Activated T-helper 2 cell treated with anti-CD3 and anti-CD28 coated beads, Interferon-gamma antibody, Interleukin-2, Interleukin-4, amounts not matched to agents 10 μg/mL and 5 μg/mL and 100 μg/mL, durations not matched to agents 14 hours and 24 hours and 36 hours (primary cell): ENCODE measurements around the gene TAAR9. TPM values are rescaled to one million over a fixed set of nuclear protein-coding genes. Genes with fewer than 3 reads are reported as not detected.
"Not testable (repeated sequence)": the region's sequence is repeated elsewhere in the genome, so short reads cannot be mapped to it uniquely, and the experiment has no call there.

Experiments used
- DNase-seq: peaks from one replicate; pipeline ENCODE4 v3.0.0; 2021; ENCODE audit warnings: low spot score
- H3K27ac Mint-ChIP-seq: one replicate; pipeline ENCODE4 v1.8.0; 2021; ENCODE audit warnings: mixed read lengths
- H3K27me3 Mint-ChIP-seq: one replicate; pipeline ENCODE4 v1.8.0; 2021; ENCODE audit warnings: low read depth, mixed read lengths
- H3K36me3 Mint-ChIP-seq: one replicate; pipeline ENCODE4 v1.8.0; 2021; ENCODE audit warnings: low read depth, mixed read lengths
- H3K4me1 Mint-ChIP-seq: one replicate; pipeline ENCODE4 v1.8.0; 2021; ENCODE audit warnings: low read depth, mixed read lengths
- H3K4me3 Mint-ChIP-seq: one replicate; pipeline ENCODE4 v1.8.0; 2021; ENCODE audit warnings: low read depth, mild to moderate bottlenecking, moderate library complexity, mixed read lengths
- H3K9me3 Mint-ChIP-seq: one replicate; pipeline ENCODE4 v1.8.0; 2021; ENCODE audit warnings: mixed read lengths
- intact Hi-C: fragments of 100-400 bp; cut with micrococcal nuclease; formaldehyde crosslinking; loops from one replicate; pipeline ENCODE4 v1.15.1; 2023
- total RNA-seq: library from RNA; stranded (reverse); gene quantifications from 2 replicates; pipeline ENCODE4 v1.2.3, GENCODE V29; 2022

The TAAR9 gene
- total RNA-seq, 1 donor from 2014 or later = not detected

DNA sequence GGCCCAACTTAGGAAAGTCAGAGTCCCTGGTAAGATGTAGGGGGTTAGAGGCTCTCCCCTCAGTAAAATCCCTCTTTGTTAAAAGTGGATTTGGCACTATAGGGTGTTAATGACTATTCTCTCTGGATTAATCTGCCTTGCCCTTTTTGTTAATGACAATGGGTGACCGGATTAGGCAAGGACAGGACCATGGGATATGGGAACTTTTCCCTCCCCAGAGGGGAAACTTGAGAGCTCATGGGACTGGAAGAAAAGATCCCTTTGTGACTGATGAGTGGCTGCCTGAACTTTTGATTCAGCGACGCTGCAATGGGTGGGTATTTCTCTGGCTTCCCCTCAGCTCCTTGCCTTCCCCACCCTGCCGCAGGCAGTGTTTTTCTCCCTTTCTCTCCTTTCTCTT, 12.2 kb upstream of the TAAR9 start:
- no peaks in the 10 kb centered on the region for H3K9me3 Mint-ChIP-seq
- H3K4me1 Mint-ChIP-seq = no peaks in the 10 kb centered on the region
- intact Hi-C loops = loop anchor here (5.0 kb wide), 1 partner anchor 296 kb away; no protein-coding TSS in a partner anchor
- H3K4me3 Mint-ChIP-seq = no peak overlapping the region
- no peaks in the 10 kb centered on the region for H3K36me3 Mint-ChIP-seq
- peaks cover 45% of the 10 kb centered on the region for H3K27me3 Mint-ChIP-seq
- DNase-seq = no peak
- H3K27ac Mint-ChIP-seq = no peak overlapping the region

DNA sequence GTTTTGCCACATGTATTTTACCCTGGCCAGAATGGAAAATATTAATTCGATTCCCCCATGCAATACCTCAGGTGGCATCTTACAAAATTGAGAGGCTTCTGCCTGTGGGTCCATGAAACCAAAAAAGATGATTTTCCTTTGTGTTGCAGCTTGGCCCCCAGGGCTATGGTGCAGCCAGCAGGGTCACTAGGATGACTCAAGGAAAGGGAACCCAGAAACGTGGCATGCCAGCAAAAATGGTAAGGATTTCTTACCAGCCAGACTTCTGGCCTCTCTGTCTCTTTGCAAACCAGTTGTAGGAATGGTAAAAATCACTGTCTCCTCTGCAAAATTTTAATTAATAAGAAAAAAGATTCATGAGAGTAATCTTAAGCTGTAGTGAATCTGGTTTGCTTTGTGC, 11.6 kb upstream of the TAAR9 start:
- intact Hi-C loops = loop anchor here (5.0 kb wide), 1 partner anchor 296 kb away; no protein-coding TSS in a partner anchor
- DNase-seq = no peak
- Mint-ChIP-seq H3K27ac (no peak overlapping the region), H3K36me3 (no peaks in the 10 kb centered on the region), H3K4me1 (no peaks in the 10 kb centered on the region), H3K9me3 (no peaks in the 10 kb centered on the region), H3K4me3 (no peak overlapping the region), H3K27me3 (peaks cover 43% of the 10 kb centered on the region)

DNA sequence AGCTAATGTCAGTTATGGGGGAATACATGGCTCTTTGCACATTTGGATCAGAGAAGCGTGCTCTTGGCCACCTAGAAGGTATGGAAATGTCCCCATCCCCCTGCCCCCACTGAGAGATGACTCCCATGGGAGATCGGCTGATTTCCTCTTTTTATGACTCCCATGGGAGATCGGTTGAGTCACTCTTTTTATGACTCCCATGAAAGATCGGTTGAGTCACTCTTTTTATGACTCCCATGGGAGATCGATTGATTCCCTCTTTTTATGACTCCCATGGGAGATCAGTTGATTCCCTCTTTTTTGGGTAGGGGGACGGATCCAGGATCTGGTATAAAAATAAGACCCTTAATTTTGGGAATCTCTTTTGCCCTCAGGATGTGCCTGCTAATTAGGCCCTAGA, 10.3 kb upstream of the TAAR9 start:
- Mint-ChIP-seq H3K4me1 (no peaks in the 10 kb centered on the region), H3K4me3 (no peak overlapping the region), H3K9me3 (no peaks in the 10 kb centered on the region), H3K36me3 (no peaks in the 10 kb centered on the region), H3K27ac (no peak overlapping the region), H3K27me3 (peaks cover 39% of the 10 kb centered on the region)
- DNase-seq = no peak
- intact Hi-C loops = loop anchor here (5.0 kb wide), 1 partner anchor 295 kb away; no protein-coding TSS in a partner anchor

DNA sequence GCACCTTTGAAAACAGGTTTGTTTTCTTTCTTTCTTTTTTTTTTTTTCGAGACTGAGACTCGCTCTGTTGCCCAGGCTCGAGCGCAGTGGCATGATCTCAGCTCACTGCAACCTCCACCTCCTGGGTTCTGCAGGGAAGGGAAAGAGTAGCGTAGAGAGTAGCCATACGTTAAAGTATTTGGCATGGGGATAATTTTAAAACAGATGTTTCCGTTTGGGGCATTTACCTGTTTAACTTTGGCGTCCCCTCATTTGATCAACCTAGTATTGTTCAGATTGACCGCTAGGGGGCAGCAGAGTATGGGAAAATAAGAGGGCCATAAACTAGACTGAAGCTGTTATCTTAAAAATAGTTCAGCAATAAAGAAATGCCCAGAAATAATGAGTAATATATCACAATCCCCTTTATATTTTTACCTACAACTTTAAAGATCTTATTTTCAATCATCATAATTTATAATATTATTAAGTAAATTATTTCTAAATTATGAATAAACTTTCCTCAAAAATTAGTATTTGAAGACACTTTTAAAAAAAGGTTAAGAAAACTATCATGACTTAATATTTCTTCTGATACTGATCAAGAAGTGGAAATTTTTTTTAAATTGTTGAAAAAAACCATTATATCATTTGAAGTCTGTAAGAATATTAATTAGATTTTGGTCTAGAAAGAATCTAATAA, 7.6 kb upstream of the TAAR9 start:
- Mint-ChIP-seq H3K4me1 (no peaks in the 10 kb centered on the region), H3K36me3 (no peaks in the 10 kb centered on the region), H3K9me3 (no peaks in the 10 kb centered on the region), H3K27me3 (peaks cover 18% of the 10 kb centered on the region), H3K4me3 (no peak overlapping the region), H3K27ac (no peak overlapping the region)
- DNase-seq = peak; percentile 36
- intact Hi-C loops = loop anchor here (1.0 kb wide), 2 partner anchors 238 to 269 kb away; no protein-coding TSS in a partner anchor

DNA sequence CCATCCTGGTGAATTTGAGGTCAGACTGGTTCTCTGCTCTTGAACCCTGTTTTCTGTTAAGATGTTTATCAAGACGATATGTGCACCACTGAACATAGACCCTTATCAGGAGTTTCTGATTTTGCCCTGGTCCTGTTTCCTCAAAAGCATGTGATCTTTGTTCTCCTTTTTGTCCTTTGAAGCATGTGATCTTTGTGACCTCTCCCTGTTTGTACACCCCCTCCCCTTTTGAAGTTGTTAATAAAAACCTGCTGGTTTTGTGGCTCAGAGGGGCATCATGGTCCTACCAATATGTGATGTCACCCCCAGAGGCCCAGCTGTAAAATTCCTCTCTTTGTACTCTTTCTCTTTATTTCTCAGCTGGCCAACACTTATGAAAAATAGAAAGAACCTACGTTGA, 3.5 kb upstream of the TAAR9 start:
- H3K36me3 Mint-ChIP-seq, H3K9me3 Mint-ChIP-seq, DNase-seq, H3K4me3 Mint-ChIP-seq, intact Hi-C loops, H3K4me1 Mint-ChIP-seq, H3K27ac Mint-ChIP-seq: not testable (repeated sequence)
- H3K27me3 Mint-ChIP-seq = peaks cover 26% of the 10 kb centered on the region

DNA sequence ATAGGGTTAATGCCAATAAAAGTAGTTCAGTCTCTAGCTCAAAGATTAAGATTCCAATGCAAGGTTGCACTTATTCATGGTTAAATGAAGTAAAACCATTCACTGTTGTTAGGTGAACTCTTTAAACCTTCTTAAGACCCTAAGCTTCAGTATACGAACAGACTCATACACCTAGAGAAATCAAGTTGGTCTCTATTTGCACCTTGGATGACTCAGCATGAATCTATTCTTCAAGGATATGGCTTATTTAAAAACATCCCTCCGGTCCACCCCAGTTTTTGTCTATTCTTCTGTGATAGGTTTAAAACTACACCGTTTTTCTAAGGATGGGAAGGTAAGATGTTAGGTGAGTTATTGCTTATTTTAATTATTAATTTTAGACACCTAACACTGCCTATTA, 932 bp upstream of the TAAR9 start:
- H3K4me1 Mint-ChIP-seq = no peaks in the 10 kb centered on the region
- no peak overlapping the region for H3K27ac Mint-ChIP-seq
- no peaks in the 10 kb centered on the region for H3K9me3 Mint-ChIP-seq

DNA sequence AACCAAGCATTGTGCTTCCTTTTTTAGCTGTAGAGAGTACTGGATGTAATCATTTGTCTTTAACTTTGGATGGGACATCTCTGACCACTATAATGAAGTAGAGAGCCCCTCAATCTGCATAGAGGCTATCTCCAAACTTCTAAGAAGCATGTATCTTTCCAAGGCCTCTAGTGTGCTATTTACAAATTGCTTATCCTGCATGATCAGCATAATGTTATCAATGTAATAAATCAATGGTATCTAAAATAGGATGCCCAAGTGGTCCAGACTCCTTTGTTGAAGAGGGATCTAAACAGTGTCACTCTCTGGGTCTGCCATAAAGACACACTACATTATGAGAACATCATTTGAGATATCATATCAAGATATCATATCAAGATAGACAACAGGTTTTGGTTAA, 6.7 kb downstream of the TAAR9 start:
- DNase-seq = no peak
- H3K36me3 Mint-ChIP-seq = no peaks in the 10 kb centered on the region
- no peak overlapping the region for H3K27ac Mint-ChIP-seq
- H3K27me3 Mint-ChIP-seq = peaks cover 14% of the 10 kb centered on the region
- no peaks in the 10 kb centered on the region for H3K9me3 Mint-ChIP-seq
- intact Hi-C loops = no loop called here
- no peaks in the 10 kb centered on the region for H3K4me1 Mint-ChIP-seq
- H3K4me3 Mint-ChIP-seq = no peak overlapping the region

More for the DNA sequence above, 932 bp upstream of the TAAR9 start:
- Mint-ChIP-seq H3K27me3 (peaks cover 29% of the 10 kb centered on the region), H3K4me3 (no peak overlapping the region), H3K36me3 (no peaks in the 10 kb centered on the region)
- no peak for DNase-seq
- intact Hi-C loops = no loop called here

DNA sequence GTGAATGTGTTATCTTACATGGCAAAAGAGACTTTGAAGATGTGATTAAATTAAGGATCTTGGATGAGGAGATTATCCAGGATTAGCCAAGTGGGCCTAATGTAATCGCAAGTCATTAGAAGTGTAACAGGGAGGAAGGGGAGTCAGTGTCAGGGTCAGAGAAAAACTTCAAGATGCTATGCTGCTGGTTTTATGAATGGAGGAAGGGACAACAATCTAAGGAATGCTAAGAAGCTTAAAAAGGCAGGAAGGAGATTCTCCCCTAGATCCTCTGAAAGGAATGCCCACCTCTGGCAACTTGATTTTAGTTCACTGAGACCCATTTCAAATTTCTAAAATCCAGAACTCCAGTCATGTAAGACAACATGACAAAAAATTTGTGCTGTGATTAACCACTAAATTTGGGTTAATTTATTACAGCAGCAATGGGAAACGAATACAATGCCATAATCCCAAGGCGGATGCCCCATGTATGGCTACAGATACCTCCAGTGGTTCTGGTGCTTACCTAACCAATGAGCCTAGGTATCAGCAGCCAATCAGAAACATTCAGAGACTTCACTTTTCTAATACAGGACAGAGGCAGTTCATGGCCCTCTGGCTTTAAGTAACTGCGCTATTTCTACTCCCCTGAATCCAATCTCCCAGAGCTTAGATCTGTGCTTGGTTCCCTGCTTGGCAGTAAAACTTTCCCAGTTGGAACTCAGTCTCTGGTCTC, 10.8 kb downstream of the TAAR9 start:
- H3K36me3 Mint-ChIP-seq = no peaks in the 10 kb centered on the region
- intact Hi-C loops = no loop called here
- no peaks in the 10 kb centered on the region for H3K4me1 Mint-ChIP-seq
- no peak overlapping the region for H3K4me3 Mint-ChIP-seq
- H3K27ac Mint-ChIP-seq = no peak overlapping the region
- DNase-seq = no peak
- no peaks in the 10 kb centered on the region for H3K27me3 Mint-ChIP-seq
- no peaks in the 10 kb centered on the region for H3K9me3 Mint-ChIP-seq

DNA sequence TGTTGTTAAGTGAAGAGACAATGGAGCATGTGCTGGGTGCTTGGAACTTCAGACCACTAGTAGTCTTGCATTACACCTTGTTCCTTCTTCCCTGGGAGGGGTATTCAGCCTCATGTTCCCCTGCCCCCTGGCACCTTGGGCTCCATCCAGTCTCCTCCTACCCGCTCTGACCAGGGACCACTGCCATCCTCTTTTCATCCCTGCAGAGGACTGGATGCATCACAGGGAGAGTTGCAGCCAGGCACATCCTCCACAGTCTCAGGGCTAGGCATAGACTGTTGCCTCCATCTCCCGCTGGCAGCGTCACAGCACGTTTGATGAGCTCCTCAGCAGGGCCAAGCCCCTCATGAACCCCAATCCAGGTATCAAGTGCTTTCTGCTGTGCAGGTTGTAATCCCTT, 13.1 kb downstream of the TAAR9 start:
- Mint-ChIP-seq H3K27ac (no peak overlapping the region), H3K4me3 (no peak overlapping the region), H3K9me3 (no peaks in the 10 kb centered on the region), H3K36me3 (no peaks in the 10 kb centered on the region), H3K4me1 (no peaks in the 10 kb centered on the region), H3K27me3 (peaks cover 4% of the 10 kb centered on the region)
- DNase-seq = no peak
- intact Hi-C loops = no loop called here

DNA sequence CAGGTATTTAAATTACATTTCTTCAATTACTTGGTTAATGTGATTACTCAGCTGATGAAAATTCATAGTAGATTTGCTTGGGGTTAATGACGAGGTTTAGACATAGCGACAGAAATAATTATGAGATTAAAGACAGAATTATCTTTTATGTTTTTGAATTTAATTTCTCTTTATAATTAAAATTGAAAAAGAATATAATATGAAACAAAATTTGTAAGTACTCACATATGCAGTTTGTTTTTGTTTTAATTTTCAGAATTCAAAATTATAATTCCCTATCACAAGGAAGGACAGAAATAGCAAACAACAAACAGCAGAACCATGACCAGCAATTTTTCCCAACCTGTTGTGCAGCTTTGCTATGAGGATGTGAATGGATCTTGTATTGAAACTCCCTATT, 14.3 kb downstream of the TAAR9 start, which contains the start of gene TAAR8:
Gene TAAR8 (plus strand): TSS at position 301 of the 400 bp plus-strand sequence. CDS start 21 bp downstream, at position 322.
- Mint-ChIP-seq H3K4me1 (no peaks in the 10 kb centered on the region), H3K27me3 (peaks cover 4% of the 10 kb centered on the region), H3K9me3 (no peaks in the 10 kb centered on the region), H3K36me3 (no peaks in the 10 kb centered on the region), H3K4me3 (no peak within 1 kb of the TSS), H3K27ac (no peak within 1 kb of the TSS)
- intact Hi-C loops = no loop called here
- DNase-seq = no peak

DNA sequence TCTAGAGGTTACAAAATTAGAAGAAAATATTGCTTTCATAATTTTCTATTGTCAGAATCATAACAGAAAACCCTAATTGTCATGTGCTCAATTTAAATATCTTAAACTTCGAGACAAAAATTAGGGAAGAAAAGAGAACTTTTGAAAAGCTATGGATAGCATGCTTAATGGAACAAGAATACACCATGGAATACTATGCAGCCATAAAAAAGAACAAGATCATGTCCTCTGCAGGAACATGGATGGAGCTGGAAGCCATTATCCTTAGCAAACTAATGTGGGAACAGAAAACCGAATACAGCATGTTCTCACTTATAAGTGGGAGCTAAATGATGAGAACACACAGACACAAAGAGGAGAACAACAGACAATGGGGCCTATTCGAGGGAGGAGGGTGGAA, 22.0 kb downstream of the TAAR9 start:
- DNase-seq, H3K36me3 Mint-ChIP-seq, H3K4me1 Mint-ChIP-seq, intact Hi-C loops, H3K27ac Mint-ChIP-seq, H3K9me3 Mint-ChIP-seq, H3K4me3 Mint-ChIP-seq: not testable (repeated sequence)
- peaks cover 11% of the 10 kb centered on the region for H3K27me3 Mint-ChIP-seq

DNA sequence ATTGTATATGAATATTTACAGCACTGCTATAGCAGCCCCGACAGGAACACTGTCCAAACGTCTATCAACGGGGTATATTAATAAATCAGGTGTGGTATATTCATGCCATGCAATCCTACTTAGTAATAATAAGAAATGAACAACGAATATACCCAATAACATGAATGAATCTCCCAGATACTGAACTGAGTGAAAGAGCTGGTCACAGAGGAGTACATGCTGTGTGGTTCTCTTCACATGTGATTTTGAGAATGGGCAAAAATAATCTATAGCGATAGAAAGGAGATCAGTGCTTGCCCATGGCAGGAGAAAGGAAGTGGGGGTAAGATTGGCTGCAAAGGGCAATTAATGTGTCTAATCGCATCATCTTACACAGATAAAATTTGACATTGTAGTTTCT, 28.3 kb downstream of the TAAR9 start:
- no peak for DNase-seq
- H3K27ac Mint-ChIP-seq = no peak overlapping the region
- H3K36me3 Mint-ChIP-seq = no peaks in the 10 kb centered on the region
- H3K27me3 Mint-ChIP-seq = peaks cover 16% of the 10 kb centered on the region
- H3K4me1 Mint-ChIP-seq = no peaks in the 10 kb centered on the region
- H3K4me3 Mint-ChIP-seq = no peak overlapping the region
- H3K9me3 Mint-ChIP-seq = no peaks in the 10 kb centered on the region
- intact Hi-C loops = no loop called here

DNA sequence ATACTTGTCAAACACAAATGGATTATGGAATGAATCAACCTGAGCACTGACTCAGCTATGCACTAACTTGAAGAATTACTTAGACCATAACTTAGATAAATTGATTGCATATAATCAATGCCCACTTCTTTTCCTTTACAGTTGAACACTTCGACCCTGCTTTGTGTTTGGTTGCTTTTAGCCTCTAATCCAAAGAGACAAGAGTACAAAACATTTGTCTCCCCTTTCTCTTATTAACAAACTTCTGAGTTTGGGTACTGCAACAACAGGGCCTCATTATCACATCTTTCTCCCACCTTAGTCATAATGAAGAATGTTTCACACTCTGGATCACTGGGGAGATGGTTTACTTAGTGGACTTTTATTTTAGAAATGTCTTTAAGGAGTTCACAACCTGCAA, 29.5 kb downstream of the TAAR9 start:
- Mint-ChIP-seq H3K4me1 (no peaks in the 10 kb centered on the region), H3K27ac (no peak overlapping the region), H3K9me3 (no peaks in the 10 kb centered on the region), H3K36me3 (no peaks in the 10 kb centered on the region), H3K4me3 (no peak overlapping the region), H3K27me3 (peaks cover 18% of the 10 kb centered on the region)
- no peak for DNase-seq
- intact Hi-C loops = no loop called here
